HEK293 (cell line): ENCODE results near the gene CECR2.
A peak's percentile ranks its signal among the peaks of the same experiment; 100 is the strongest.

Experiments used
- CTCF ChIA-PET: fragments of 350-600 bp; formaldehyde crosslinking; extraction: SDS; loops from one replicate; lab custom pipeline; 2021; ENCODE audit warnings: antibody characterized with exemption; lab: Yijun Ruan, JAX
- POLR2A ChIA-PET: fragments of 300-600 bp; formaldehyde crosslinking; extraction: SDS; loops from one replicate; lab custom pipeline; 2020; ENCODE audit warnings: antibody characterized with exemption, inconsistent platforms; lab: Yijun Ruan, JAX
- H3K27ac ChIP-seq: fragments of 200-500 bp; sonication (Bioruptor generic); 2 replicates; pipeline ENCODE4 v1.5.1; 2014; ENCODE audit warnings: low read depth, low read length, control low read depth, inconsistent platforms; ENCODE audit errors: extremely low read depth
- H3K36me3 ChIP-seq, 2 experiments: fragments of 200-500 bp in 1 of 2; sonication (Bioruptor generic) in 1 of 2; 1 replicate in 1 of 2; 2 replicates in 1 of 2; pipeline ENCODE4 v1.5.1; 2014 to 2017; ENCODE audit warnings: inconsistent platforms in 2 of 2, low read length in 2 of 2; ENCODE audit not compliant: control insufficient read depth in 2 of 2, insufficient read depth in 1 of 2
- H3K4me1 ChIP-seq: fragments of 200-500 bp; sonication (Bioruptor generic); 2 replicates; pipeline ENCODE4 v1.5.1; 2014; ENCODE audit warnings: mild to moderate bottlenecking, low read length, inconsistent platforms; ENCODE audit not compliant: control insufficient read depth, insufficient read depth
- H3K4me3 ChIP-seq: 2 replicates; pipeline ENCODE4 v1.5.1; 2011; ENCODE audit warnings: low read depth, mild to moderate bottlenecking, control low read depth, low read length, moderate library complexity
- H3K9me3 ChIP-seq: fragments of 200-500 bp; sonication (Bioruptor generic); 2 replicates; pipeline ENCODE4 v1.5.1; 2014; ENCODE audit warnings: low read depth, low read length, inconsistent platforms; ENCODE audit not compliant: control insufficient read depth, insufficient read depth
- BCL11B ChIP-seq: fragments of 450-650 bp; formaldehyde crosslinking; IDR thresholded peaks from 2 replicates; pipeline ENCODE4 v1.5.1; 2016; ENCODE audit warnings: low read depth, missing biosample characterization, missing genetic modification characterization
- OVOL3 ChIP-seq: fragments of 450-650 bp; formaldehyde crosslinking; IDR thresholded peaks from 2 replicates; pipeline ENCODE4 v1.5.1; 2016; ENCODE audit warnings: missing biosample characterization, missing genetic modification characterization
- SCRT2 ChIP-seq: fragments of 450-650 bp; formaldehyde crosslinking; IDR thresholded peaks from 2 replicates; pipeline ENCODE4 v1.5.1; 2016; ENCODE audit warnings: missing biosample characterization, missing genetic modification characterization
- ZBTB1 ChIP-seq: fragments of 450-650 bp; formaldehyde crosslinking; IDR thresholded peaks from 2 replicates; pipeline ENCODE4 v1.5.1; 2016; ENCODE audit warnings: missing biosample characterization, missing genetic modification characterization
- ZBTB17 ChIP-seq: fragments of 450-650 bp; formaldehyde crosslinking; IDR thresholded peaks from 2 replicates; pipeline ENCODE4 v1.5.1; 2016; ENCODE audit warnings: missing biosample characterization, missing genetic modification characterization
- ZBTB21 ChIP-seq: fragments of 450-650 bp; formaldehyde crosslinking; IDR thresholded peaks from 2 replicates; pipeline ENCODE4 v1.5.1; 2017; ENCODE audit warnings: missing biosample characterization, missing genetic modification characterization
- ZEB2 ChIP-seq: fragments of 450-650 bp; formaldehyde crosslinking; IDR thresholded peaks from 2 replicates; pipeline ENCODE4 v1.5.1; 2016; ENCODE audit warnings: missing biosample characterization, missing genetic modification characterization
- ZNF19 ChIP-seq: fragments of 450-650 bp; formaldehyde crosslinking; IDR thresholded peaks from 2 replicates; pipeline ENCODE4; 2016; ENCODE audit warnings: missing biosample characterization, missing genetic modification characterization, low read depth
- ZNF221 ChIP-seq: fragments of 450-650 bp; formaldehyde crosslinking; IDR thresholded peaks from 2 replicates; pipeline ENCODE4 v1.5.1; 2017; ENCODE audit warnings: missing biosample characterization, missing genetic modification characterization, borderline replicate concordance
- ZNF223 ChIP-seq: fragments of 450-650 bp; formaldehyde crosslinking; IDR thresholded peaks from 2 replicates; pipeline ENCODE4 v1.5.1; 2016; ENCODE audit warnings: missing biosample characterization, missing genetic modification characterization
- ZNF274 ChIP-seq, 2 experiments: fragments of 200-500 bp in 1 of 2; fragments of 450-650 bp in 1 of 2; sonication (Bioruptor generic) in 1 of 2; formaldehyde crosslinking in 1 of 2; IDR thresholded peaks; 2 replicates each; pipeline versions ENCODE4 v1.5.1 to v1.6.1; 2014 to 2016; ENCODE audit warnings: borderline replicate concordance in 1 of 2, inconsistent platforms in 1 of 2, low read length in 1 of 2, missing biosample characterization in 1 of 2, missing genetic modification characterization in 1 of 2
- ZNF354C ChIP-seq: fragments of 450-650 bp; formaldehyde crosslinking; IDR thresholded peaks from 2 replicates; pipeline ENCODE4 v1.5.1; 2016; ENCODE audit warnings: missing biosample characterization, missing genetic modification characterization, low read depth, borderline replicate concordance
- ZNF366 ChIP-seq: fragments of 450-650 bp; formaldehyde crosslinking; conservative IDR thresholded peaks from 2 replicates; pipeline ENCODE4 v1.5.1; 2016; ENCODE audit warnings: missing biosample characterization, missing genetic modification characterization
- ZNF394 ChIP-seq: fragments of 450-650 bp; formaldehyde crosslinking; IDR thresholded peaks from 2 replicates; pipeline ENCODE4 v1.5.1; 2016; ENCODE audit warnings: missing biosample characterization, missing genetic modification characterization, mild to moderate bottlenecking, moderate library complexity, borderline replicate concordance
- ZNF560 ChIP-seq: fragments of 450-650 bp; formaldehyde crosslinking; IDR thresholded peaks from 2 replicates; pipeline ENCODE4 v1.5.1; 2017; ENCODE audit warnings: missing biosample characterization, missing genetic modification characterization, borderline replicate concordance
- ZNF600 ChIP-seq: fragments of 450-650 bp; formaldehyde crosslinking; IDR thresholded peaks from 2 replicates; pipeline ENCODE4 v1.5.1; 2016; ENCODE audit warnings: missing biosample characterization, missing genetic modification characterization
- ZNF777 ChIP-seq: fragments of 450-650 bp; formaldehyde crosslinking; IDR thresholded peaks from 2 replicates; pipeline ENCODE4 v1.5.1; 2017; ENCODE audit warnings: missing biosample characterization, missing genetic modification characterization, borderline replicate concordance
- TF ChIP-seq, protein P1 (sequence below): fragments of 450-650 bp; formaldehyde crosslinking; IDR thresholded peaks from 2 replicates; pipeline ENCODE4 v1.5.1; 2017; ENCODE audit warnings: missing biosample characterization, missing genetic modification characterization
- TF ChIP-seq, protein P2 (sequence below): fragments of 450-650 bp; formaldehyde crosslinking; IDR thresholded peaks from 2 replicates; pipeline ENCODE4 v1.5.1; 2016; ENCODE audit warnings: missing biosample characterization, missing genetic modification characterization, low read depth
- TF ChIP-seq, protein P3 (sequence below): fragments of 450-650 bp; formaldehyde crosslinking; IDR thresholded peaks from 2 replicates; pipeline ENCODE4 v1.5.1; 2016; ENCODE audit warnings: missing biosample characterization, missing genetic modification characterization, borderline replicate concordance
- TF ChIP-seq, protein P4 (sequence below): fragments of 450-650 bp; formaldehyde crosslinking; IDR thresholded peaks from 2 replicates; pipeline ENCODE4 v1.5.0; 2017; ENCODE audit warnings: missing biosample characterization, missing genetic modification characterization, borderline replicate concordance
- TF ChIP-seq, protein P5 (sequence below): fragments of 450-650 bp; formaldehyde crosslinking; IDR thresholded peaks from 2 replicates; pipeline ENCODE4 v1.5.1; 2016; ENCODE audit warnings: missing biosample characterization, missing genetic modification characterization
- TF ChIP-seq, protein P6 (sequence below): fragments of 450-650 bp; formaldehyde crosslinking; IDR thresholded peaks from 2 replicates; pipeline ENCODE4 v1.5.1; 2017; ENCODE audit warnings: missing biosample characterization, missing genetic modification characterization

The CECR2 gene

DNA sequence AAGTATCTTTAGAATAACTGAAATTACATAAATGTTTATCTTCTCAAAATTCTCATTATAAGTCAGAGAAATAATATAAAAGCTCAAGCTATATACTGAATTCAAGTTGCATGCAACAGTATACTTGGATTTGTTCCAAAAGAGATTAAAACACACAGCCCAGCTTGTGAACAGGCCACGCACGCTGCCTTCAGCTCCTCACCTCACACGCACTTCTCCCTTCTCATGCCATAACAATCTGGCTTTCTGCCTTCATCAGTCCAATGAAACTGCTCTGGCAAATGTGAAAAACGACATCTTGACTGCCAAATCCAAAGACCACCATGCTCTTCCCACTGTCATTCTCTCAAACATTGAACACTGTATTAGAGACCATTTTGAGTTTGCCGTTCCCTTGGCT lies 237.2 kb downstream of the CECR2 start:
- Histone ChIP-seq H3K4me3 (no peak overlapping the region), H3K36me3 (peaks cover 11 to 66% of the 10 kb centered on the region in 2 experiments), H3K9me3 (no peaks in the 10 kb centered on the region), H3K27ac (no peak overlapping the region), H3K4me1 (peaks cover 2% of the 10 kb centered on the region; the same call in 1 of the 2 replicates)
- POLR2A ChIA-PET, result interaction anchor here (0.6 to 1.0 kb wide), 2 partner anchors 19 to 40 kb away, joined by 3 to 4 read pairs; no protein-coding TSS in a partner anchor
- CTCF ChIA-PET, result interaction anchor here (0.6 to 1.0 kb wide), 3 partner anchors 42 to 519 kb away, joined by 3 to 4 read pairs (median 3); no protein-coding TSS in a partner anchor
- TF ChIP-seq ZNF223 (no peak), ZNF560 (no peak), ZNF600 (peak; percentile 83), BCL11B (no peak), ZNF19 (tag by site-specific recombination) (no peak), ZBTB1 (no peak), ZNF366 (tag by site-specific recombination) (no peak), ZBTB17 (peak; percentile 63), ZNF274 (IDR thresholded peaks at IDR 0.05; ENCODE audit: low read length) (no peak), ZNF274 (tag by site-specific recombination; IDR thresholded peaks at IDR 0.05; ENCODE audit: borderline replicate concordance) (no peak), ZNF221 (tag by site-specific recombination) (no peak), ZNF394 (peak; percentile 43; the same call in 1 of the 2 replicates), OVOL3 (no peak), ZNF777 (tag by site-specific recombination) (no peak), SCRT2 (tag by site-specific recombination) (peak; percentile 52; the same call in 1 of the 2 replicates), ZBTB21 (tag by site-specific recombination) (no peak), ZNF354C (no peak), ZEB2 (no peak)
- TF ChIP-seq, protein P1, sequence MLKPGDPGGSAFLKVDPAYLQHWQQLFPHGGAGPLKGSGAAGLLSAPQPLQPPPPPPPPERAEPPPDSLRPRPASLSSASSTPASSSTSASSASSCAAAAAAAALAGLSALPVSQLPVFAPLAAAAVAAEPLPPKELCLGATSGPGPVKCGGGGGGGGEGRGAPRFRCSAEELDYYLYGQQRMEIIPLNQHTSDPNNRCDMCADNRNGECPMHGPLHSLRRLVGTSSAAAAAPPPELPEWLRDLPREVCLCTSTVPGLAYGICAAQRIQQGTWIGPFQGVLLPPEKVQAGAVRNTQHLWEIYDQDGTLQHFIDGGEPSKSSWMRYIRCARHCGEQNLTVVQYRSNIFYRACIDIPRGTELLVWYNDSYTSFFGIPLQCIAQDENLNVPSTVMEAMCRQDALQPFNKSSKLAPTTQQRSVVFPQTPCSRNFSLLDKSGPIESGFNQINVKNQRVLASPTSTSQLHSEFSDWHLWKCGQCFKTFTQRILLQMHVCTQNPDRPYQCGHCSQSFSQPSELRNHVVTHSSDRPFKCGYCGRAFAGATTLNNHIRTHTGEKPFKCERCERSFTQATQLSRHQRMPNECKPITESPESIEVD (tag by site-specific recombination), result peak; percentile 76
- TF ChIP-seq, protein P2, sequence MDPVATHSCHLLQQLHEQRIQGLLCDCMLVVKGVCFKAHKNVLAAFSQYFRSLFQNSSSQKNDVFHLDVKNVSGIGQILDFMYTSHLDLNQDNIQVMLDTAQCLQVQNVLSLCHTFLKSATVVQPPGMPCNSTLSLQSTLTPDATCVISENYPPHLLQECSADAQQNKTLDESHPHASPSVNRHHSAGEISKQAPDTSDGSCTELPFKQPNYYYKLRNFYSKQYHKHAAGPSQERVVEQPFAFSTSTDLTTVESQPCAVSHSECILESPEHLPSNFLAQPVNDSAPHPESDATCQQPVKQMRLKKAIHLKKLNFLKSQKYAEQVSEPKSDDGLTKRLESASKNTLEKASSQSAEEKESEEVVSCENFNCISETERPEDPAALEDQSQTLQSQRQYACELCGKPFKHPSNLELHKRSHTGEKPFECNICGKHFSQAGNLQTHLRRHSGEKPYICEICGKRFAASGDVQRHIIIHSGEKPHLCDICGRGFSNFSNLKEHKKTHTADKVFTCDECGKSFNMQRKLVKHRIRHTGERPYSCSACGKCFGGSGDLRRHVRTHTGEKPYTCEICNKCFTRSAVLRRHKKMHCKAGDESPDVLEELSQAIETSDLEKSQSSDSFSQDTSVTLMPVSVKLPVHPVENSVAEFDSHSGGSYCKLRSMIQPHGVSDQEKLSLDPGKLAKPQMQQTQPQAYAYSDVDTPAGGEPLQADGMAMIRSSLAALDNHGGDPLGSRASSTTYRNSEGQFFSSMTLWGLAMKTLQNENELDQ, result no peak
- TF ChIP-seq, protein P3, sequence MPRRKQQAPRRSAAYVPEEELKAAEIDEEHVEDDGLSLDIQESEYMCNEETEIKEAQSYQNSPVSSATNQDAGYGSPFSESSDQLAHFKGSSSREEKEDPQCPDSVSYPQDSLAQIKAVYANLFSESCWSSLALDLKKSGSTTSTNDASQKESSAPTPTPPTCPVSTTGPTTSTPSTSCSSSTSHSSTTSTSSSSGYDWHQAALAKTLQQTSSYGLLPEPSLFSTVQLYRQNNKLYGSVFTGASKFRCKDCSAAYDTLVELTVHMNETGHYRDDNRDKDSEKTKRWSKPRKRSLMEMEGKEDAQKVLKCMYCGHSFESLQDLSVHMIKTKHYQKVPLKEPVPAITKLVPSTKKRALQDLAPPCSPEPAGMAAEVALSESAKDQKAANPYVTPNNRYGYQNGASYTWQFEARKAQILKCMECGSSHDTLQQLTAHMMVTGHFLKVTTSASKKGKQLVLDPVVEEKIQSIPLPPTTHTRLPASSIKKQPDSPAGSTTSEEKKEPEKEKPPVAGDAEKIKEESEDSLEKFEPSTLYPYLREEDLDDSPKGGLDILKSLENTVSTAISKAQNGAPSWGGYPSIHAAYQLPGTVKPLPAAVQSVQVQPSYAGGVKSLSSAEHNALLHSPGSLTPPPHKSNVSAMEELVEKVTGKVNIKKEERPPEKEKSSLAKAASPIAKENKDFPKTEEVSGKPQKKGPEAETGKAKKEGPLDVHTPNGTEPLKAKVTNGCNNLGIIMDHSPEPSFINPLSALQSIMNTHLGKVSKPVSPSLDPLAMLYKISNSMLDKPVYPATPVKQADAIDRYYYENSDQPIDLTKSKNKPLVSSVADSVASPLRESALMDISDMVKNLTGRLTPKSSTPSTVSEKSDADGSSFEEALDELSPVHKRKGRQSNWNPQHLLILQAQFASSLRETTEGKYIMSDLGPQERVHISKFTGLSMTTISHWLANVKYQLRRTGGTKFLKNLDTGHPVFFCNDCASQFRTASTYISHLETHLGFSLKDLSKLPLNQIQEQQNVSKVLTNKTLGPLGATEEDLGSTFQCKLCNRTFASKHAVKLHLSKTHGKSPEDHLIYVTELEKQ, result no peak
- TF ChIP-seq, protein P4, sequence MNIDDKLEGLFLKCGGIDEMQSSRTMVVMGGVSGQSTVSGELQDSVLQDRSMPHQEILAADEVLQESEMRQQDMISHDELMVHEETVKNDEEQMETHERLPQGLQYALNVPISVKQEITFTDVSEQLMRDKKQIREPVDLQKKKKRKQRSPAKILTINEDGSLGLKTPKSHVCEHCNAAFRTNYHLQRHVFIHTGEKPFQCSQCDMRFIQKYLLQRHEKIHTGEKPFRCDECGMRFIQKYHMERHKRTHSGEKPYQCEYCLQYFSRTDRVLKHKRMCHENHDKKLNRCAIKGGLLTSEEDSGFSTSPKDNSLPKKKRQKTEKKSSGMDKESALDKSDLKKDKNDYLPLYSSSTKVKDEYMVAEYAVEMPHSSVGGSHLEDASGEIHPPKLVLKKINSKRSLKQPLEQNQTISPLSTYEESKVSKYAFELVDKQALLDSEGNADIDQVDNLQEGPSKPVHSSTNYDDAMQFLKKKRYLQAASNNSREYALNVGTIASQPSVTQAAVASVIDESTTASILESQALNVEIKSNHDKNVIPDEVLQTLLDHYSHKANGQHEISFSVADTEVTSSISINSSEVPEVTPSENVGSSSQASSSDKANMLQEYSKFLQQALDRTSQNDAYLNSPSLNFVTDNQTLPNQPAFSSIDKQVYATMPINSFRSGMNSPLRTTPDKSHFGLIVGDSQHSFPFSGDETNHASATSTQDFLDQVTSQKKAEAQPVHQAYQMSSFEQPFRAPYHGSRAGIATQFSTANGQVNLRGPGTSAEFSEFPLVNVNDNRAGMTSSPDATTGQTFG, result no peak
- TF ChIP-seq, protein P5, sequence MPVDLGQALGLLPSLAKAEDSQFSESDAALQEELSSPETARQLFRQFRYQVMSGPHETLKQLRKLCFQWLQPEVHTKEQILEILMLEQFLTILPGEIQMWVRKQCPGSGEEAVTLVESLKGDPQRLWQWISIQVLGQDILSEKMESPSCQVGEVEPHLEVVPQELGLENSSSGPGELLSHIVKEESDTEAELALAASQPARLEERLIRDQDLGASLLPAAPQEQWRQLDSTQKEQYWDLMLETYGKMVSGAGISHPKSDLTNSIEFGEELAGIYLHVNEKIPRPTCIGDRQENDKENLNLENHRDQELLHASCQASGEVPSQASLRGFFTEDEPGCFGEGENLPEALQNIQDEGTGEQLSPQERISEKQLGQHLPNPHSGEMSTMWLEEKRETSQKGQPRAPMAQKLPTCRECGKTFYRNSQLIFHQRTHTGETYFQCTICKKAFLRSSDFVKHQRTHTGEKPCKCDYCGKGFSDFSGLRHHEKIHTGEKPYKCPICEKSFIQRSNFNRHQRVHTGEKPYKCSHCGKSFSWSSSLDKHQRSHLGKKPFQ, result no peak
- TF ChIP-seq, protein P6, sequence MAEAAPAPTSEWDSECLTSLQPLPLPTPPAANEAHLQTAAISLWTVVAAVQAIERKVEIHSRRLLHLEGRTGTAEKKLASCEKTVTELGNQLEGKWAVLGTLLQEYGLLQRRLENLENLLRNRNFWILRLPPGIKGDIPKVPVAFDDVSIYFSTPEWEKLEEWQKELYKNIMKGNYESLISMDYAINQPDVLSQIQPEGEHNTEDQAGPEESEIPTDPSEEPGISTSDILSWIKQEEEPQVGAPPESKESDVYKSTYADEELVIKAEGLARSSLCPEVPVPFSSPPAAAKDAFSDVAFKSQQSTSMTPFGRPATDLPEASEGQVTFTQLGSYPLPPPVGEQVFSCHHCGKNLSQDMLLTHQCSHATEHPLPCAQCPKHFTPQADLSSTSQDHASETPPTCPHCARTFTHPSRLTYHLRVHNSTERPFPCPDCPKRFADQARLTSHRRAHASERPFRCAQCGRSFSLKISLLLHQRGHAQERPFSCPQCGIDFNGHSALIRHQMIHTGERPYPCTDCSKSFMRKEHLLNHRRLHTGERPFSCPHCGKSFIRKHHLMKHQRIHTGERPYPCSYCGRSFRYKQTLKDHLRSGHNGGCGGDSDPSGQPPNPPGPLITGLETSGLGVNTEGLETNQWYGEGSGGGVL, result no peak
